AG10803 (cell line): ENCODE measurements around the gene TMEM150A.
A peak's percentile ranks its signal among the peaks of the same experiment; 100 is the strongest.
"Not testable (repeated sequence)": the region's sequence is repeated elsewhere in the genome, so short reads cannot be mapped to it uniquely, and the experiment has no call there.

ENCODE experiments used
- DNase-seq: peaks from one replicate; pipeline ENCODE4 v3.0.0; 2010; ENCODE audit warnings: low read depth
- H3K4me3 ChIP-seq: 2 replicates; pipeline ENCODE4 v1.5.1; 2011; ENCODE audit warnings: mild to moderate bottlenecking, low read length, control low read depth
- TF ChIP-seq, protein P1 (sequence below): conservative IDR thresholded peaks from 2 replicates; pipeline ENCODE4 v1.5.1; 2011; ENCODE audit warnings: mild to moderate bottlenecking, low read length, control low read depth, inconsistent platforms

TMEM150A gene

DNA sequence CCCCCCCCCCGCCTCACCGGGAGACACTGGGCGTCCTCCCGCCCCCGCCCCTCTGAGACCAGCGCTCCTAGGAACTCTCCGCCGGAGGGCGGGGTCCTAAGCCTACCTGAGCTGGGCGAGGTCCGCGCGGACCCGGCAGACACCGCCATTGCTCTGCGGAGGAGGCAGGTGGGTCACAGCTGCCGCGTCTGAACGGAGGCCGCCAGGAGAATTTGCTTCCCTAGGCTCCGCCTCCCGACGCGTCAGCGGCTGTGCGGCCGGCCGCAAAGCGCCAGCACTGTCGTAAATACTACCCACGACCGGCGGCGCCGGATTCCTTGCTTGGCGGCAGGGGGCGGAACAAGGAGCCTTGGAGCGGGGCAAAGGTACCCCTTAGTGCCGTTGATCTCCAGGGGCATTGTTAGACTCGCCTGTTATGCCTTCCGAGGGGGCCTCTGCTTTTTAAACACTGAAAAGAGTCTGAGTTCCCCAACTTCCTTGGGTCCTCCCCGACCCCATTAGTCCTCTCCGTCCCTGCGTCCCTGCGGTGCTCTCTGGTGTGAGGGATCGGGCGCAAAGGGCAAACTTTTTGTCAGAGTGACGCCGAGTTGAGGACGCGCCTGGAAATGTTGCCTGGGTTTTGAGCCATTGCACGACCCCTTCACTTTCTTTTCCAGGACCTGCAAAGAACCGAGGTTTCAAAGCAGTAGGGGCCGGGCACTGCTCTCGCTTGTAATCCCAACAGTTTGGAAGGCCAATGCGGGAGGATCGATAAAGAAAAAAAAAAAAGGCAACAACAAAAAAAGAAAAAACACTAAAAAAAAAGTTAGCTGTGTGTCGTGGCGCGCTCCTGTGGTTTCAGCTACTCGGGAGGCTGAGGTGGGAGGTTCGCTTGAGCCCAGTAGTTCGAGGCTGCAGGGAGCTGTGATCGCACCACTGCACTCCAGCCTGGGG lies 41.0 kb downstream of the TMEM150A start, which contains the start of gene GGCX:
Gene GGCX, minus strand, starts transcription at position 214 of the 933 bp plus-strand sequence. Its CDS starts 65 bp downstream, at position 149.
- TF ChIP-seq, protein P1, sequence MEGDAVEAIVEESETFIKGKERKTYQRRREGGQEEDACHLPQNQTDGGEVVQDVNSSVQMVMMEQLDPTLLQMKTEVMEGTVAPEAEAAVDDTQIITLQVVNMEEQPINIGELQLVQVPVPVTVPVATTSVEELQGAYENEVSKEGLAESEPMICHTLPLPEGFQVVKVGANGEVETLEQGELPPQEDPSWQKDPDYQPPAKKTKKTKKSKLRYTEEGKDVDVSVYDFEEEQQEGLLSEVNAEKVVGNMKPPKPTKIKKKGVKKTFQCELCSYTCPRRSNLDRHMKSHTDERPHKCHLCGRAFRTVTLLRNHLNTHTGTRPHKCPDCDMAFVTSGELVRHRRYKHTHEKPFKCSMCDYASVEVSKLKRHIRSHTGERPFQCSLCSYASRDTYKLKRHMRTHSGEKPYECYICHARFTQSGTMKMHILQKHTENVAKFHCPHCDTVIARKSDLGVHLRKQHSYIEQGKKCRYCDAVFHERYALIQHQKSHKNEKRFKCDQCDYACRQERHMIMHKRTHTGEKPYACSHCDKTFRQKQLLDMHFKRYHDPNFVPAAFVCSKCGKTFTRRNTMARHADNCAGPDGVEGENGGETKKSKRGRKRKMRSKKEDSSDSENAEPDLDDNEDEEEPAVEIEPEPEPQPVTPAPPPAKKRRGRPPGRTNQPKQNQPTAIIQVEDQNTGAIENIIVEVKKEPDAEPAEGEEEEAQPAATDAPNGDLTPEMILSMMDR = 0 out of 2 replicates have a peak, but pooled peaks have one; percentile 8
- H3K4me3 ChIP-seq = peak within 1 kb of the TSS; percentile 91
- DNase-seq = peak; percentile 91

DNA sequence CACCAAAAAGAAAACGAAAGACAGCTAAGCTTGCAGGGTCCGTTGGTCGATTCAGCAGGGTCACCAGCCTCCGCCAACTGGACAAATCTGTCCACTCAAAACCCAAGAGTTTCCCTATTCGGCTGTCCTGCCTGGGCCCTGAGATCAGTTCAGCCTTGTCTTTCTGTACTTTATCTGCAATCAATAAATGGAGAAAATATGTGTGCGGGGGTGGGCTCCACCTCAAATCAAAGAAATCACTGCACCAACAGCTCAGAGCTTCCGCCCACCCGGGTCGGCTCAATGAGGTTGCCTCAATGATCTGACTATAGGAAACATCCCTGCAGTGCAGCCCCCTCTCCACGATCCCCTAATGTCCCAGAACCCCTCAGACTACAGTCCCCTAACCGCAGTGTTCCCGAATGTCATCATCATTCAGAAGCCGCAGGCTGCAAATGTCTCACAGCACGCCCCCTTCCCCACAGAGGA lies 41.7 kb downstream of the TMEM150A start:
- TF ChIP-seq, protein P1 = no peak
- H3K4me3 ChIP-seq = peak overlapping the region; percentile 91
- no peak for DNase-seq

DNA sequence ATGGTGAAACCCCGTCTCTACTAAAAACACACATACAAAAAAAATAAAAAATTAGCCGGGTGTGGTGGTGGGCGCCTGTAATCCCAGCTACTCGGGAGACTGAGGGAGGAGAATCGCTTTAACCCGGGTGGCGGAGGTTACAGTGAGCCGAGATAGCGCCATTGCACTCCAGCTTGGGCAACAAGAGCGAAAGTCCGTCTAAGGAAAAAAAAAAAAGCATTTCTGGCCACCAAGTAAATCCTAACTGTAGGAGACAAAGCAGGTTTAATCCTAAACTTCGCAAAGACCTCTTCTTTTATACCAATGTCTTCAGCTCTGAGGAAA lies 42.1 kb downstream of the TMEM150A start:
- peak overlapping the region; percentile 91 for H3K4me3 ChIP-seq
- DNase-seq = not testable (repeated sequence)

DNA sequence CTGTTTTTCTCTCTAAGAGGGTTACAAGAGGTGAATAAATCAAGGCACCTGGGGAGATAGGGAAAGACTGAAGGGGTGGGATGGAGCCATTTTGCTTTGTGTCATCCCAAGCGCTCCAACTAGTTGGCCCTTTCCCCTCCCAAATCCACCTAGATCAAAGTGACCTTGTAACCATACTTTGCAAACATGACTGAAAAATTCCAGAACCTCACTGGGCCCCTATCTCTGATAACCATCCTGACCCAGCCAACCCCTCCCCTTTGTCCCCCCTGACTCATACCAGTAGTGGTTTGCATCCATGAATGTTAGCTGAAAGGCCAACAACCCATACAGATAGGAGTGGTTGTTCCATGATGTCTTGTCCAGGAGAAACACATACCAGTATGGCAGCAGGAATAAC lies 44.3 kb downstream of the TMEM150A start:
- H3K4me3 ChIP-seq = no peak overlapping the region
- TF ChIP-seq, protein P1 = no peak
- no peak for DNase-seq

DNA sequence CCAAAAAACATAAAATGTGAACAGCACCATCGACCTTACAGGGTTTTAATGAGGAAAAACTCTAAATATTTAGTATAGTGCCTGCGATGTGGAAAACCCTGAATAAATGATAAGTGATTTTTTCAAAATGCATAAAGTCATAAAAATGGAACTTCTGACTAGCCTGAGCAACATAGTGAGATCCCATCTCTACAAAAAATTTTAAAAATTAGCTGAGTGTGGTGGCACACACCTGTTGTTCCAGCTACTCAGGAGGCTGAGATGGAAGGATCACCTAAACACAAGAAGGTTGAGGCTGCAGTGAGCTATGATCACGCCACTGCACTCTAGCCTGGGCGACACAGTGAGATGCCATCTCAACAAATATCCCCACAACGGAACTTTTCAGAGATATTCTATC lies 45.4 kb downstream of the TMEM150A start:
- no peak overlapping the region for H3K4me3 ChIP-seq
- TF ChIP-seq, protein P1 = no peak
- DNase-seq = no peak

DNA sequence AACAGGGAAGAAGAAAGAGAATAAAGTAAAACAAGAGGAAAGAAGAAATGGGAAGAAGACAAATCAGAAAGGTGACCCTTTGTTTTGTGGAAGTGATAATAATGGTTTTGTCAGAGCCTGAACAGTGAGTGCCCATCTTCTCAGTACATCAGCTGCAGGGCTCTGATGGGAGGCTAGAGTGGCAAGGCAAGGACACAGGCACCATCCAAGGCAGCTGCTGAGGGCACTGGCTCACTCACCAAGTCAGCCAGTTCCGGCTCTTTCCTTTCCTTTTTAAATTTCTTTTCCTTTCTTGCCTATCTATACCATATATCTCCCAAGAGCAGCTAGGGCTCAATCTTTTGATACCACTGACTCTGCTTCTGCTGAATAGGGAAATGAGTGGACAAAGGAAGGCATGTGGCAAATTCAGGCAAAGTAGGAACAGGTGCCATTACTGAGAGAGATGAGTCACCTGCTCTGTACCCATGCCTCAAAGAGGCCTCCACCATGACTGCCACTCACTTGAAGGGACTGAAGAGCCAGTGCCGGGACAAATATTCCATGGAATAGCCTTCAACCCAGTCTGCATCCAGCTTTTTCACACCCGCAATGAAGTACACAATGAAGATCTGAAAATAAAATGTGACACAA lies 47.4 kb downstream of the TMEM150A start:
- no peak overlapping the region for H3K4me3 ChIP-seq
- TF ChIP-seq, protein P1 = no peak
- no peak for DNase-seq

DNA sequence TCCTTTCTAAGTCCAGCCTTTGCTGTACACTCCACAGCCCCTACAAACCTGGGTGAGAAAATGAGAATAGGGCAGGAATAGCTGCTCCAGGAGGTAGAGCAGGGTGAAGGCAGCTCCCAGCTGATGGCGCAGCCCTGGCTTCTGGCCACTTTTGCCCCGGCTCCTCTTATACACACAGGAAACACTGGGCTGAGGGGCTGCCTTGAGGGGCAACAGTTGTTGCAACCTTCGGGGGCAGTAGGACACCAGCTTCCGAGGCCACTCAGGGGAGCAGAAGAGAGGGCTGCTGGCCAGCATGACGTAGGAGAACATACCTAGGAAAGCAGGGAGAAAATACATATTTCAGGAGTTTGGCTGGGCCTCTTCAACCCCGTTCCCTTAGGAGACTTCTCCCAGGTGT lies 49.3 kb downstream of the TMEM150A start:
- TF ChIP-seq, protein P1 = no peak
- H3K4me3 ChIP-seq = no peak overlapping the region
- no peak for DNase-seq
